ENCODE data around the gene NUMA1. TPM values are rescaled to one million over a fixed set of nuclear protein-coding genes. Genes with fewer than 3 reads are reported as not detected.

The NUMA1 gene
- total RNA-seq, 2 experiments from 2014 or later = 156 to 221 TPM

GRCh38 chr11:71998649-71999310, 81.6 kb downstream of the NUMA1 start, which contains the start of gene IL18BP:
Gene IL18BP, plus strand, starts transcription at chr11:71998909. Its CDS starts 1,076 bp downstream, at chr11:71999985.
- CTCF ChIA-PET = interaction anchor here (1.1 to 2.8 kb wide), 7 partner anchors 9 to 145 kb away, joined by 3 to 11 read pairs (median 4); no protein-coding TSS in a partner anchor
- DNase-seq (peak; percentile 72), ATAC-seq (peak; percentile 83)
- H3K9me3 Mint-ChIP-seq (ENCODE audit: low read depth) = no peaks in the 10 kb centered on the region
- peaks cover 19% of the 10 kb centered on the region for H3K4me1 Mint-ChIP-seq
- peak within 1 kb of the TSS; percentile 69 for H3K4me3 Mint-ChIP-seq
- H3K27me3 Mint-ChIP-seq = no peaks in the 10 kb centered on the region
- H3K36me3 Mint-ChIP-seq = peaks cover 3% of the 10 kb centered on the region
- peak within 1 kb of the TSS; percentile 93 for H3K27ac Mint-ChIP-seq

GRCh38 chr11:71998061-71998460, 82.3 kb downstream of the NUMA1 start:
- Mint-ChIP-seq H3K4me3 (peak overlapping the region; percentile 69), H3K9me3 (ENCODE audit: low read depth) (no peaks in the 10 kb centered on the region), H3K36me3 (peaks cover 3% of the 10 kb centered on the region), H3K27ac (peak overlapping the region; percentile 93), H3K4me1 (peaks cover 21% of the 10 kb centered on the region), H3K27me3 (no peaks in the 10 kb centered on the region)
- DNase-seq (no peak), ATAC-seq (no peak)
- CTCF ChIA-PET = interaction anchor here (0.9 to 2.8 kb wide), 6 partner anchors 8 to 433 kb away, joined by 3 to 11 read pairs (median 4); no protein-coding TSS in a partner anchor

GRCh38 chr11:71997594-71997993, 82.7 kb downstream of the NUMA1 start:
- Mint-ChIP-seq H3K4me1 (peaks cover 23% of the 10 kb centered on the region), H3K4me3 (no peak overlapping the region), H3K9me3 (ENCODE audit: low read depth) (no peaks in the 10 kb centered on the region), H3K27me3 (no peaks in the 10 kb centered on the region), H3K36me3 (peaks cover 3% of the 10 kb centered on the region), H3K27ac (no peak overlapping the region)
- CTCF ChIA-PET = interaction anchor here (0.9 to 2.8 kb wide), 3 partner anchors 8 to 434 kb away, joined by 3 to 11 read pairs (median 6); no protein-coding TSS in a partner anchor
- ATAC-seq (no peak), DNase-seq (no peak)

- Mint-ChIP-seq H3K4me1 (peaks cover 29% of the 10 kb centered on the region), H3K9me3 (ENCODE audit: low read depth) (no peaks in the 10 kb centered on the region), H3K27me3 (no peaks in the 10 kb centered on the region), H3K36me3 (peaks cover 2% of the 10 kb centered on the region), H3K4me3 (no peak overlapping the region), H3K27ac (no peak overlapping the region)
- DNase-seq (no peak), ATAC-seq (no peak)
- CTCF ChIA-PET = interaction anchor here (0.9 to 1.2 kb wide), 3 partner anchors 20 to 435 kb away, joined by 3 read pairs; no protein-coding TSS in a partner anchor
These were observed 83.4 kb downstream of the NUMA1 start for GRCh38 chr11:71996946-71997345.

GRCh38 chr11:71996517-71996916, 83.8 kb downstream of the NUMA1 start:
- Mint-ChIP-seq H3K36me3 (no peaks in the 10 kb centered on the region), H3K4me1 (peaks cover 31% of the 10 kb centered on the region), H3K4me3 (no peak overlapping the region), H3K9me3 (ENCODE audit: low read depth) (no peaks in the 10 kb centered on the region), H3K27me3 (no peaks in the 10 kb centered on the region), H3K27ac (no peak overlapping the region)
- DNase-seq (no peak), ATAC-seq (no peak)
- CTCF ChIA-PET = interaction anchor here (1.1 to 1.2 kb wide), 2 partner anchors 20 to 187 kb away, joined by 3 read pairs; no protein-coding TSS in a partner anchor

GRCh38 chr11:71995726-71996291, 84.5 kb downstream of the NUMA1 start:
- CTCF ChIA-PET = interaction anchor here (0.9 to 1.8 kb wide), 4 partner anchors 12 to 187 kb away, joined by 3 to 5 read pairs (median 3); no protein-coding TSS in a partner anchor
- peaks cover 35% of the 10 kb centered on the region for H3K4me1 Mint-ChIP-seq
- DNase-seq (no peak), ATAC-seq (no peak)
- no peak overlapping the region for H3K27ac Mint-ChIP-seq
- no peaks in the 10 kb centered on the region for H3K9me3 Mint-ChIP-seq (ENCODE audit: low read depth)
- no peak overlapping the region for H3K4me3 Mint-ChIP-seq
- no peaks in the 10 kb centered on the region for H3K27me3 Mint-ChIP-seq
- no peaks in the 10 kb centered on the region for H3K36me3 Mint-ChIP-seq

GRCh38 chr11:71994786-71995185, 85.6 kb downstream of the NUMA1 start:
- CTCF ChIA-PET = interaction anchor here (1.8 kb wide), 1 partner anchor 13 kb away, joined by 5 read pairs; no protein-coding TSS in a partner anchor
- ATAC-seq (no peak), DNase-seq (no peak)
- no peaks in the 10 kb centered on the region for H3K27me3 Mint-ChIP-seq
- no peak overlapping the region for H3K27ac Mint-ChIP-seq
- no peaks in the 10 kb centered on the region for H3K36me3 Mint-ChIP-seq
- H3K4me1 Mint-ChIP-seq = peaks cover 34% of the 10 kb centered on the region
- no peak overlapping the region for H3K4me3 Mint-ChIP-seq
- H3K9me3 Mint-ChIP-seq (ENCODE audit: low read depth) = no peaks in the 10 kb centered on the region

- Mint-ChIP-seq H3K36me3 (no peaks in the 10 kb centered on the region), H3K4me1 (peaks cover 16% of the 10 kb centered on the region), H3K9me3 (ENCODE audit: low read depth) (no peaks in the 10 kb centered on the region), H3K4me3 (no peak overlapping the region), H3K27ac (no peak overlapping the region), H3K27me3 (no peaks in the 10 kb centered on the region)
- CTCF ChIA-PET = no interaction called here
- ATAC-seq (no peak), DNase-seq (no peak)
These were observed 88.1 kb downstream of the NUMA1 start for GRCh38 chr11:71992136-71992730.

GRCh38 chr11:71991494-71991893, 88.8 kb downstream of the NUMA1 start:
- CTCF ChIA-PET = interaction anchor here (1.2 kb wide), 1 partner anchor 34 kb away, joined by 3 read pairs; no protein-coding TSS in a partner anchor
- ATAC-seq (no peak), DNase-seq (no peak)
- Mint-ChIP-seq H3K36me3 (peaks cover 3% of the 10 kb centered on the region), H3K4me1 (peaks cover 16% of the 10 kb centered on the region), H3K4me3 (no peak overlapping the region), H3K27ac (no peak overlapping the region), H3K9me3 (ENCODE audit: low read depth) (no peaks in the 10 kb centered on the region), H3K27me3 (no peaks in the 10 kb centered on the region)

GRCh38 chr11:71990701-71991100, 89.6 kb downstream of the NUMA1 start:
- CTCF ChIA-PET = interaction anchor here (1.2 to 3.9 kb wide), 3 partner anchors 8 to 34 kb away, joined by 3 to 22 read pairs (median 6); partner anchors contain the start of gene IL18BP
- peaks cover 3% of the 10 kb centered on the region for H3K36me3 Mint-ChIP-seq
- no peak for ATAC-seq

GRCh38 chr11:71988050-71988449, 92.3 kb downstream of the NUMA1 start:
- Mint-ChIP-seq H3K9me3 (ENCODE audit: low read depth) (no peaks in the 10 kb centered on the region), H3K4me1 (peaks cover 23% of the 10 kb centered on the region), H3K36me3 (peaks cover 8% of the 10 kb centered on the region), H3K4me3 (no peak overlapping the region), H3K27me3 (no peaks in the 10 kb centered on the region), H3K27ac (no peak overlapping the region)
- no peak for DNase-seq
- CTCF ChIA-PET = interaction anchor here (0.7 to 3.9 kb wide), 3 partner anchors 10 to 446 kb away, joined by 3 to 22 read pairs (median 3); partner anchors contain the start of gene CLPB
- ATAC-seq = no peak

More at GRCh38 chr11:71990701-71991100, 89.6 kb downstream of the NUMA1 start:
- DNase-seq = no peak
- H3K9me3 Mint-ChIP-seq (ENCODE audit: low read depth) = no peaks in the 10 kb centered on the region
- H3K4me3 Mint-ChIP-seq = no peak overlapping the region
- H3K27me3 Mint-ChIP-seq = no peaks in the 10 kb centered on the region
- peaks cover 20% of the 10 kb centered on the region for H3K4me1 Mint-ChIP-seq
- no peak overlapping the region for H3K27ac Mint-ChIP-seq

GRCh38 chr11:71987521-71987920, 92.8 kb downstream of the NUMA1 start:
- peaks cover 21% of the 10 kb centered on the region for H3K4me1 Mint-ChIP-seq
- no peak for DNase-seq
- no peak for ATAC-seq
- no peaks in the 10 kb centered on the region for H3K27me3 Mint-ChIP-seq
- no peak overlapping the region for H3K27ac Mint-ChIP-seq
- no peak overlapping the region for H3K4me3 Mint-ChIP-seq
- no peaks in the 10 kb centered on the region for H3K9me3 Mint-ChIP-seq (ENCODE audit: low read depth)
- H3K36me3 Mint-ChIP-seq = peaks cover 10% of the 10 kb centered on the region
- CTCF ChIA-PET = interaction anchor here (2.1 to 3.9 kb wide), 2 partner anchors 10 to 38 kb away, joined by 5 to 22 read pairs; no protein-coding TSS in a partner anchor

- CTCF ChIA-PET = interaction anchor here (0.7 to 2.1 kb wide), 6 partner anchors 9 to 198 kb away, joined by 3 to 13 read pairs (median 4); partner anchors contain the start of gene XNDC1N
- Mint-ChIP-seq H3K27ac (no peak overlapping the region), H3K27me3 (no peaks in the 10 kb centered on the region), H3K36me3 (peaks cover 13% of the 10 kb centered on the region), H3K4me1 (peaks cover 10% of the 10 kb centered on the region), H3K4me3 (no peak overlapping the region), H3K9me3 (ENCODE audit: low read depth) (no peaks in the 10 kb centered on the region)
- DNase-seq = no peak
- no peak for ATAC-seq
These were observed 94.2 kb downstream of the NUMA1 start for GRCh38 chr11:71986131-71986530.
